Measurements from ENCODE around the gene NRIP2.

DNA sequence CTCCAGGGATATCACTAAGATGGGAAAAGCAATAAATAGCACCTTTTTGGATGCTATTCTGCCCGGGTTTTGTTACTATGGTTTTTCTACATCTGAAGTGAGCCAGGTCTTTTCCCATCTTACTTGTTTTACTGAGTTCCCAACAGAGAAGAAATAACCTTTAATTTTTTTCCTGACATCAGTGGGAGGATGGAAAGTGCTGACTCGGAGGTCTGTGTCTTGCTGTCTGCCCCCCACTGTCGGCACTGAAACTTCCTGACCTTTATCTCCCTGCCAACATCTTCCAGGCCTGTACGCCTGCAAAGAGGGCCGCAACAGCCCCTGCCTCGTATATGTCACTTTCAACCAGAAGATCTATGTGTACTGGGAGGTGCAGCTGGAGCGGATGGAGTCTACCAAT is 11.4 kb downstream of the NRIP2 start:
- no peak for TF ChIP-seq POLR2AphosphoS5 (IDR thresholded peaks at IDR 0.05)
- no peak for TF ChIP-seq EZH2 (IDR thresholded peaks at IDR 0.05; ENCODE audit: borderline replicate concordance, insufficient read depth, low read length, poor library complexity, severe bottlenecking)
- TF ChIP-seq, protein P1, sequence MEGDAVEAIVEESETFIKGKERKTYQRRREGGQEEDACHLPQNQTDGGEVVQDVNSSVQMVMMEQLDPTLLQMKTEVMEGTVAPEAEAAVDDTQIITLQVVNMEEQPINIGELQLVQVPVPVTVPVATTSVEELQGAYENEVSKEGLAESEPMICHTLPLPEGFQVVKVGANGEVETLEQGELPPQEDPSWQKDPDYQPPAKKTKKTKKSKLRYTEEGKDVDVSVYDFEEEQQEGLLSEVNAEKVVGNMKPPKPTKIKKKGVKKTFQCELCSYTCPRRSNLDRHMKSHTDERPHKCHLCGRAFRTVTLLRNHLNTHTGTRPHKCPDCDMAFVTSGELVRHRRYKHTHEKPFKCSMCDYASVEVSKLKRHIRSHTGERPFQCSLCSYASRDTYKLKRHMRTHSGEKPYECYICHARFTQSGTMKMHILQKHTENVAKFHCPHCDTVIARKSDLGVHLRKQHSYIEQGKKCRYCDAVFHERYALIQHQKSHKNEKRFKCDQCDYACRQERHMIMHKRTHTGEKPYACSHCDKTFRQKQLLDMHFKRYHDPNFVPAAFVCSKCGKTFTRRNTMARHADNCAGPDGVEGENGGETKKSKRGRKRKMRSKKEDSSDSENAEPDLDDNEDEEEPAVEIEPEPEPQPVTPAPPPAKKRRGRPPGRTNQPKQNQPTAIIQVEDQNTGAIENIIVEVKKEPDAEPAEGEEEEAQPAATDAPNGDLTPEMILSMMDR (IDR thresholded peaks at IDR 0.05; ENCODE audit: poor library complexity, severe bottlenecking) = no peak
- TF ChIP-seq, protein P2, sequence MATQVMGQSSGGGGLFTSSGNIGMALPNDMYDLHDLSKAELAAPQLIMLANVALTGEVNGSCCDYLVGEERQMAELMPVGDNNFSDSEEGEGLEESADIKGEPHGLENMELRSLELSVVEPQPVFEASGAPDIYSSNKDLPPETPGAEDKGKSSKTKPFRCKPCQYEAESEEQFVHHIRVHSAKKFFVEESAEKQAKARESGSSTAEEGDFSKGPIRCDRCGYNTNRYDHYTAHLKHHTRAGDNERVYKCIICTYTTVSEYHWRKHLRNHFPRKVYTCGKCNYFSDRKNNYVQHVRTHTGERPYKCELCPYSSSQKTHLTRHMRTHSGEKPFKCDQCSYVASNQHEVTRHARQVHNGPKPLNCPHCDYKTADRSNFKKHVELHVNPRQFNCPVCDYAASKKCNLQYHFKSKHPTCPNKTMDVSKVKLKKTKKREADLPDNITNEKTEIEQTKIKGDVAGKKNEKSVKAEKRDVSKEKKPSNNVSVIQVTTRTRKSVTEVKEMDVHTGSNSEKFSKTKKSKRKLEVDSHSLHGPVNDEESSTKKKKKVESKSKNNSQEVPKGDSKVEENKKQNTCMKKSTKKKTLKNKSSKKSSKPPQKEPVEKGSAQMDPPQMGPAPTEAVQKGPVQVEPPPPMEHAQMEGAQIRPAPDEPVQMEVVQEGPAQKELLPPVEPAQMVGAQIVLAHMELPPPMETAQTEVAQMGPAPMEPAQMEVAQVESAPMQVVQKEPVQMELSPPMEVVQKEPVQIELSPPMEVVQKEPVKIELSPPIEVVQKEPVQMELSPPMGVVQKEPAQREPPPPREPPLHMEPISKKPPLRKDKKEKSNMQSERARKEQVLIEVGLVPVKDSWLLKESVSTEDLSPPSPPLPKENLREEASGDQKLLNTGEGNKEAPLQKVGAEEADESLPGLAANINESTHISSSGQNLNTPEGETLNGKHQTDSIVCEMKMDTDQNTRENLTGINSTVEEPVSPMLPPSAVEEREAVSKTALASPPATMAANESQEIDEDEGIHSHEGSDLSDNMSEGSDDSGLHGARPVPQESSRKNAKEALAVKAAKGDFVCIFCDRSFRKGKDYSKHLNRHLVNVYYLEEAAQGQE (IDR thresholded peaks at IDR 0.05; ENCODE audit: borderline replicate concordance) = no peak
- TF ChIP-seq EP300 (conservative IDR thresholded peaks at IDR 0.05; ENCODE audit: poor library complexity, severe bottlenecking) = no peak
- no peak for TF ChIP-seq MXI1 (conservative IDR thresholded peaks at IDR 0.05; ENCODE audit: poor library complexity, severe bottlenecking)
- TF ChIP-seq TAF1 (IDR thresholded peaks at IDR 0.05; ENCODE audit: low read depth) = no peak
- TF ChIP-seq SMC3 (conservative IDR thresholded peaks at IDR 0.05; ENCODE audit: poor library complexity) = no peak
- TF ChIP-seq RAD21 (conservative IDR thresholded peaks at IDR 0.05) = no peak
